ENCODE data around the gene SAMD4A. TPM values are rescaled to one million over a fixed set of nuclear protein-coding genes. Genes with fewer than 3 reads are reported as not detected.

SAMD4A gene
- total and polyA plus RNA-seq, 2 of the 4 experiments (the other 2 are of a cell fraction) = 22.9 to 38.2 TPM

DNA sequence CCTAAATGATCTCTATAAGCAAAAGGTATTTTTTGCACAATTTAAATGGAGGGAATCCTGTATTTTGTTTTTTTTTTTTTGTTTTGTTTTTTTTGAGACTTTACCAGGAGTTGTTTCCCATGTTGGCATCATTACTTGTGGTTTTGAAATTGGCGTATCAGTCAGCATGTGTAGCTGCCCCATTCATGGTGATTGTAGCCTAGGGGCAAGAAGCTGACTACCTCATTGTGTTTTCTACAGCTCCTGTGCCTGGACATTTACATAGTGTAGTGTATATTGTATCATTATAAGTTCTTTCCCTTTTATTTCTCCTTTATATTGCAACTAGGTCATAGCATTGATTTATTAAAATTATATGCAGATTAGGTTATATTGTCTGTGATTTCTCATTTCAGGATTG is 24.5 kb downstream of the SAMD4A start:
- Histone ChIP-seq H3K4me3 (ENCODE audit: insufficient read depth, low read depth, low read length) (no peak overlapping the region), H3K79me1 (ENCODE audit: low read depth in 1 of 2, low read length in 2 of 2) (peaks cover 11 to 65% of the 10 kb centered on the region in 2 experiments), H2BK15ac (ENCODE audit: low read depth, low read length) (no peak overlapping the region), H3K23ac (ENCODE audit: low read depth, low read length) (peak overlapping the region; percentile 86; the same call in 1 of the 2 replicates), H3K56ac (ENCODE audit: extremely low read depth, insufficient read depth, low read length) (no peak overlapping the region), H2BK5ac (ENCODE audit: low read depth, low read length, poor library complexity, severe bottlenecking) (peak overlapping the region; percentile 44), H3K9me1 (ENCODE audit: insufficient read depth, low read length) (peaks cover 27% of the 10 kb centered on the region), H3K14ac (replicated peaks; ENCODE audit: low read depth, low read length) (peak overlapping the region; percentile 79; the same call in 1 of the 2 replicates), H3K4ac (ENCODE audit: low read depth, low read length) (peak overlapping the region; percentile 56; the same call in 1 of the 2 replicates), H3K9me3 (ENCODE audit: control insufficient read depth, insufficient read depth, low read length) (no peaks in the 10 kb centered on the region), H4K8ac (ENCODE audit: low read depth in 2 of 2, low read length in 2 of 2) (0 out of 4 replicates have a peak overlapping the region, but pooled peaks of 1 of the 2 experiments have one; percentile 45), H4K91ac (ENCODE audit: insufficient read depth, low read depth, low read length) (no peak overlapping the region), H3K4me1 (ENCODE audit: control insufficient read depth, insufficient read depth, low read length) (peaks cover 11% of the 10 kb centered on the region), H2AK5ac (ENCODE audit: low read depth, low read length) (peak overlapping the region; percentile 47; the same call in 1 of the 2 replicates), H2AK9ac (replicated peaks; ENCODE audit: low read depth, low read length, poor library complexity) (no peak overlapping the region), H4K20me1 (ENCODE audit: insufficient read depth, low read length) (peaks cover 49% of the 10 kb centered on the region), H3K36me3 (ENCODE audit: control insufficient read depth, insufficient read depth, low read length) (no peaks in the 10 kb centered on the region; the same call in 1 of the 2 replicates), H3K27ac (ENCODE audit: insufficient read depth, low read length) (no peak overlapping the region), H2BK20ac (ENCODE audit: low read depth, low read length) (no peak overlapping the region), H3K9ac (ENCODE audit: low read depth, low read length) (no peak overlapping the region), H3K18ac (ENCODE audit: low read depth, low read length) (no peak overlapping the region), H2BK120ac (ENCODE audit: low read depth, low read length) (no peak overlapping the region), H3K27me3 (ENCODE audit: control insufficient read depth, insufficient read depth, low read length) (no peaks in the 10 kb centered on the region), H3K4me2 (ENCODE audit: low read depth, low read length) (no peak overlapping the region), H4K5ac (ENCODE audit: low read depth, low read length) (no peak overlapping the region), H2AFZ (replicated peaks; ENCODE audit: low read length, poor library complexity) (no peak overlapping the region)
- intact Hi-C loops (cut with micrococcal nuclease) (loop anchor here (2.0 kb wide), 1 partner anchor 15 kb away; no protein-coding TSS in a partner anchor), in situ Hi-C loops (cut with MboI; ENCODE audit: low sequenced_read_pairs) (no loop called here), dilution Hi-C loops (cut with HindIII; ENCODE audit: low sequenced_read_pairs, unreplicated experiment) (no loop called here)
- WGBS, 2 experiments (ENCODE audit: extremely low coverage in 2 of 2, insufficient read length in 1 of 2) = no CpG with 5 or more reads among the region's 1 CpG
- ATAC-seq (ENCODE audit: low read depth) (no peak), DNase-seq (no peak)
- no peak for TF ChIP-seq CHD1 (IDR thresholded peaks at IDR 0.05; ENCODE audit: low read depth, low read length)
- TF ChIP-seq FOS (IDR thresholded peaks at IDR 0.05; ENCODE audit: low read depth, low read length) = no peak
- TF ChIP-seq CEBPB (IDR thresholded peaks at IDR 0.05; ENCODE audit: low read depth, low read length) = no peak
- no peak for TF ChIP-seq NFE2L2 (IDR thresholded peaks at IDR 0.05; ENCODE audit: low read depth, low read length)
- TF ChIP-seq RCOR1 (IDR thresholded peaks at IDR 0.05; ENCODE audit: insufficient replicate concordance, low read length) = no peak
- TF ChIP-seq RFX5 (IDR thresholded peaks at IDR 0.05; ENCODE audit: low read depth, low read length) = no peak
- no peak for TF ChIP-seq MAZ (IDR thresholded peaks at IDR 0.05; ENCODE audit: borderline replicate concordance, low read depth, low read length)
- no peak for TF ChIP-seq RAD21 (IDR thresholded peaks at IDR 0.05; ENCODE audit: low read length)
- no peak for TF ChIP-seq CTCF (conservative IDR thresholded peaks at IDR 0.05; ENCODE audit: low read depth, low read length)
- TF ChIP-seq, protein P1, sequence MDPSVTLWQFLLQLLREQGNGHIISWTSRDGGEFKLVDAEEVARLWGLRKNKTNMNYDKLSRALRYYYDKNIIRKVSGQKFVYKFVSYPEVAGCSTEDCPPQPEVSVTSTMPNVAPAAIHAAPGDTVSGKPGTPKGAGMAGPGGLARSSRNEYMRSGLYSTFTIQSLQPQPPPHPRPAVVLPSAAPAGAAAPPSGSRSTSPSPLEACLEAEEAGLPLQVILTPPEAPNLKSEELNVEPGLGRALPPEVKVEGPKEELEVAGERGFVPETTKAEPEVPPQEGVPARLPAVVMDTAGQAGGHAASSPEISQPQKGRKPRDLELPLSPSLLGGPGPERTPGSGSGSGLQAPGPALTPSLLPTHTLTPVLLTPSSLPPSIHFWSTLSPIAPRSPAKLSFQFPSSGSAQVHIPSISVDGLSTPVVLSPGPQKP (IDR thresholded peaks at IDR 0.05; ENCODE audit: borderline replicate concordance, low read depth, low read length) = no peak
- TF ChIP-seq USF2 (IDR thresholded peaks at IDR 0.05; ENCODE audit: low read depth, low read length) = no peak
- no peak for TF ChIP-seq POLR2A (IDR thresholded peaks at IDR 0.05; ENCODE audit: low read depth, low read length)
- TF ChIP-seq BHLHE40 (IDR thresholded peaks at IDR 0.05; ENCODE audit: low read depth, low read length) = no peak
- no peak for TF ChIP-seq SMC3 (IDR thresholded peaks at IDR 0.05; ENCODE audit: low read depth, low read length)
- no peak for TF ChIP-seq MXI1 (IDR thresholded peaks at IDR 0.05; ENCODE audit: borderline replicate concordance, low read depth, low read length)
- TF ChIP-seq MAFK (IDR thresholded peaks at IDR 0.05; ENCODE audit: low read depth, low read length) = no peak
- CTCF ChIA-PET = interaction anchor here (1.0 to 1.2 kb wide), 3 partner anchors 9 to 27 kb away, joined by 3 to 4 read pairs (median 3); no protein-coding TSS in a partner anchor
- POLR2A ChIA-PET (ENCODE audit: unreplicated experiment) = interaction anchor here (1.2 kb wide), 1 partner anchor 13 kb away, joined by 4 read pairs; no protein-coding TSS in a partner anchor
- BruUV-seq (replicated peaks) = no TSS peak
